Liver (tissue), 9 donors: ENCODE results near the gene TEDC2. TPM values are rescaled to one million over a fixed set of nuclear protein-coding genes. Genes with fewer than 3 reads are reported as not detected.

ENCODE experiments used
- DNase-seq: peaks from one replicate; pipeline ENCODE4 v3.0.0-alpha.2; 2017; ENCODE audit warnings: low spot score
- H3K27ac ChIP-seq, 2 donors: one replicate each; pipeline ENCODE4 v1.7.0; 2013; ENCODE audit warnings: inconsistent platforms in 2 of 2, low read length in 2 of 2, control low read depth in 1 of 2, low read depth in 1 of 2, mild to moderate bottlenecking in 1 of 2
- H3K27me3 ChIP-seq, 4 donors: one replicate each; pipeline versions ENCODE4 v1.6.1 to v1.7.0; 2013; ENCODE audit warnings: low read length in 3 of 4, inconsistent platforms in 1 of 4, mild to moderate bottlenecking in 1 of 4, moderate library complexity in 1 of 4; ENCODE audit not compliant: control insufficient read depth in 4 of 4, insufficient read depth in 4 of 4
- H3K36me3 ChIP-seq, 4 donors: one replicate each; pipeline versions ENCODE4 v1.6.1 to v1.7.0; 2013; ENCODE audit warnings: low read length in 3 of 4, mild to moderate bottlenecking in 3 of 4, low read depth in 1 of 4, moderate library complexity in 1 of 4; ENCODE audit not compliant: control insufficient read depth in 4 of 4, insufficient read depth in 3 of 4
- H3K4me1 ChIP-seq, 4 donors: one replicate each; pipeline versions ENCODE4 v1.6.1 to v1.7.0; 2013; ENCODE audit warnings: low read length in 3 of 4, mild to moderate bottlenecking in 3 of 4, moderate library complexity in 1 of 4; ENCODE audit not compliant: control insufficient read depth in 4 of 4, insufficient read depth in 4 of 4
- H3K4me3 ChIP-seq, 3 donors: one replicate each; pipeline versions ENCODE4 v1.6.1 to v1.7.0; 2013; ENCODE audit warnings: low read length in 3 of 3, control low read depth in 1 of 3, low read depth in 1 of 3, mild to moderate bottlenecking in 1 of 3
- H3K9ac ChIP-seq, 2 donors: one replicate each; pipeline ENCODE4 v1.7.0; 2013; ENCODE audit warnings: low read length in 2 of 2, mild to moderate bottlenecking in 2 of 2, moderate library complexity in 2 of 2, control low read depth in 1 of 2, low read depth in 1 of 2
- H3K9me3 ChIP-seq, 4 donors: one replicate each; pipeline versions ENCODE4 v1.6.1 to v1.7.0; 2013; ENCODE audit warnings: low read length in 3 of 4; ENCODE audit not compliant: control insufficient read depth in 4 of 4
- EGR1 ChIP-seq, 2 donors: IDR thresholded peaks; 2 replicates each; pipeline ENCODE4 v1.6.1; 2016 to 2018; ENCODE audit warnings: antibody characterized with exemption in 2 of 2, low read depth in 2 of 2
- FOXA1 ChIP-seq: IDR thresholded peaks from 2 replicates; pipeline ENCODE4 v1.6.1; 2016; ENCODE audit warnings: antibody characterized with exemption
- GABPA ChIP-seq, 2 donors: IDR thresholded peaks in 1 of 2; conservative IDR thresholded peaks in 1 of 2; 2 replicates each; pipeline ENCODE4 v1.6.1; 2016; ENCODE audit warnings: antibody characterized with exemption in 2 of 2, mild to moderate bottlenecking in 1 of 2, moderate library complexity in 1 of 2
- HNF4A ChIP-seq, 2 donors: conservative IDR thresholded peaks; 2 replicates each; pipeline ENCODE4 v1.6.1; 2016; ENCODE audit warnings: antibody characterized with exemption in 2 of 2, mild to moderate bottlenecking in 2 of 2
- HNF4G ChIP-seq: IDR thresholded peaks from 2 replicates; pipeline ENCODE4 v1.6.1; 2016; ENCODE audit warnings: antibody characterized with exemption
- JUND ChIP-seq, 2 donors: IDR thresholded peaks; 2 replicates each; pipeline ENCODE4 v1.6.1; 2016; ENCODE audit warnings: antibody characterized with exemption in 2 of 2
- NR2F2 ChIP-seq: IDR thresholded peaks from 2 replicates; pipeline ENCODE4 v1.6.1; 2016; ENCODE audit warnings: antibody characterized with exemption
- RAD21 ChIP-seq, 2 donors: IDR thresholded peaks; 2 replicates each; pipeline ENCODE4 v1.6.1; 2016; ENCODE audit warnings: antibody characterized with exemption in 2 of 2, mild to moderate bottlenecking in 2 of 2
- TAF1 ChIP-seq: conservative IDR thresholded peaks from 2 replicates; pipeline ENCODE4 v1.6.1; 2016; ENCODE audit warnings: antibody characterized with exemption, mild to moderate bottlenecking
- WGBS: extraction: QIAGEN DNeasy Blood & Tissue Kit; methylation state at CpG from one replicate; pipeline ENCODE4 v1.1.7; 2013; 5-methylcytosine and 5-hydroxymethylcytosine counted together
- polyA plus RNA-seq, 2 donors: library from polyadenylated mRNA; stranded (reverse) in 1 of 2; unstranded in 1 of 2; fragments of 200-250 nt in 1 of 2; fragments of >200 nt in 1 of 2; fragmentation: Nextera tagmentation in 1 of 2; extraction: Ambion mirVana in 1 of 2; gene quantifications; one replicate each; pipeline versions ENCODE4 v1.2.1 to v1.2.3, GENCODE V29; 2013 to 2015
- total RNA-seq, 2 donors: library from RNA; depleted of rRNA; stranded (reverse); fragments of >200 nt; gene quantifications; one replicate each; pipeline ENCODE4 v1.2.3, GENCODE V29; 2014
- TF ChIP-seq, protein P1 (sequence below): IDR thresholded peaks from 2 replicates; pipeline ENCODE4 v1.6.1; 2016; ENCODE audit warnings: antibody characterized with exemption
- TF ChIP-seq, protein P2 (sequence below): IDR thresholded peaks from 2 replicates; pipeline ENCODE4 v1.6.1; 2016; ENCODE audit warnings: antibody characterized with exemption, mild to moderate bottlenecking
- TF ChIP-seq, protein P3 (sequence below): IDR thresholded peaks from 2 replicates; pipeline ENCODE4 v1.6.1; 2016; ENCODE audit warnings: antibody characterized with exemption
- TF ChIP-seq, protein P4 (sequence below): fragments of 150-350 bp; IDR thresholded peaks from 2 replicates; pipeline ENCODE4 v1.5.1; 2017; ENCODE audit warnings: improper control_type of control experiment, low read depth, low read length; ENCODE audit not compliant: missing input control
- TF ChIP-seq, protein P5 (sequence below): IDR thresholded peaks from 2 replicates; pipeline ENCODE4 v1.6.1; 2016; ENCODE audit warnings: antibody characterized with exemption
- donor health status: healthy.
- donor health status: healthy.
- donor health status: healthy.
- donor health status: healthy.
- donor health status: healthy.

The TEDC2 gene
- total and polyA plus RNA-seq, 4 donors: 0.71 to 6.7 (median 1.1) TPM

DNA sequence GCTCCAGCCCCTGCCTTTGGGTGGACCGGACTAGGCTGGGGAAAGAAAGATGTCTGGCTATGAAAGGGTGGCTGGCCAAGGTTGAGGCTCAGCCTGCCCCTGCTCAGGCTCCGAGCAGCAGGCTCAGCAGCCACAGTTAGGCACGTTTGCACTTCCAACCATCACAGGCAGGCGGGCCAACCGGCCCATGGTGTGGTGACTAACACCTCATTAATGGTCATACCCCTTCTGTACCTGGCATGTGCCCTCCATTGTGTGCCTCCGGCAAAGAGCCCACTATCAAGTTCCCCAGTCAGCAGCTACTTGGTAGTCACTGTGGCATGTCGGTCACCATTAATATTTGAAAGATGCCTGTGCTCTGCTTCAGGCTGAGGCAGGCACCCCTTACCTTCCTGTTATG is 21.8 kb downstream of the TEDC2 start:
- TF ChIP-seq, protein P1, sequence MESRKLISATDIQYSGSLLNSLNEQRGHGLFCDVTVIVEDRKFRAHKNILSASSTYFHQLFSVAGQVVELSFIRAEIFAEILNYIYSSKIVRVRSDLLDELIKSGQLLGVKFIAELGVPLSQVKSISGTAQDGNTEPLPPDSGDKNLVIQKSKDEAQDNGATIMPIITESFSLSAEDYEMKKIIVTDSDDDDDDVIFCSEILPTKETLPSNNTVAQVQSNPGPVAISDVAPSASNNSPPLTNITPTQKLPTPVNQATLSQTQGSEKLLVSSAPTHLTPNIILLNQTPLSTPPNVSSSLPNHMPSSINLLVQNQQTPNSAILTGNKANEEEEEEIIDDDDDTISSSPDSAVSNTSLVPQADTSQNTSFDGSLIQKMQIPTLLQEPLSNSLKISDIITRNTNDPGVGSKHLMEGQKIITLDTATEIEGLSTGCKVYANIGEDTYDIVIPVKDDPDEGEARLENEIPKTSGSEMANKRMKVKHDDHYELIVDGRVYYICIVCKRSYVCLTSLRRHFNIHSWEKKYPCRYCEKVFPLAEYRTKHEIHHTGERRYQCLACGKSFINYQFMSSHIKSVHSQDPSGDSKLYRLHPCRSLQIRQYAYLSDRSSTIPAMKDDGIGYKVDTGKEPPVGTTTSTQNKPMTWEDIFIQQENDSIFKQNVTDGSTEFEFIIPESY: no peak
- TF ChIP-seq GABPA (IDR thresholded peaks at IDR 0.05 in 1 of 2, conservative IDR thresholded peaks at IDR 0.05 in 1 of 2) (no peak), FOXA1 (no peak), EGR1 (IDR thresholded peaks at IDR 0.05; ENCODE audit: low read depth in 2 of 2) (no peak), HNF4G (no peak), HNF4A (conservative IDR thresholded peaks at IDR 0.05) (no peak), NR2F2 (no peak), RAD21 (IDR thresholded peaks at IDR 0.05) (no peak), JUND (IDR thresholded peaks at IDR 0.05) (no peak)
- TF ChIP-seq, protein P2, sequence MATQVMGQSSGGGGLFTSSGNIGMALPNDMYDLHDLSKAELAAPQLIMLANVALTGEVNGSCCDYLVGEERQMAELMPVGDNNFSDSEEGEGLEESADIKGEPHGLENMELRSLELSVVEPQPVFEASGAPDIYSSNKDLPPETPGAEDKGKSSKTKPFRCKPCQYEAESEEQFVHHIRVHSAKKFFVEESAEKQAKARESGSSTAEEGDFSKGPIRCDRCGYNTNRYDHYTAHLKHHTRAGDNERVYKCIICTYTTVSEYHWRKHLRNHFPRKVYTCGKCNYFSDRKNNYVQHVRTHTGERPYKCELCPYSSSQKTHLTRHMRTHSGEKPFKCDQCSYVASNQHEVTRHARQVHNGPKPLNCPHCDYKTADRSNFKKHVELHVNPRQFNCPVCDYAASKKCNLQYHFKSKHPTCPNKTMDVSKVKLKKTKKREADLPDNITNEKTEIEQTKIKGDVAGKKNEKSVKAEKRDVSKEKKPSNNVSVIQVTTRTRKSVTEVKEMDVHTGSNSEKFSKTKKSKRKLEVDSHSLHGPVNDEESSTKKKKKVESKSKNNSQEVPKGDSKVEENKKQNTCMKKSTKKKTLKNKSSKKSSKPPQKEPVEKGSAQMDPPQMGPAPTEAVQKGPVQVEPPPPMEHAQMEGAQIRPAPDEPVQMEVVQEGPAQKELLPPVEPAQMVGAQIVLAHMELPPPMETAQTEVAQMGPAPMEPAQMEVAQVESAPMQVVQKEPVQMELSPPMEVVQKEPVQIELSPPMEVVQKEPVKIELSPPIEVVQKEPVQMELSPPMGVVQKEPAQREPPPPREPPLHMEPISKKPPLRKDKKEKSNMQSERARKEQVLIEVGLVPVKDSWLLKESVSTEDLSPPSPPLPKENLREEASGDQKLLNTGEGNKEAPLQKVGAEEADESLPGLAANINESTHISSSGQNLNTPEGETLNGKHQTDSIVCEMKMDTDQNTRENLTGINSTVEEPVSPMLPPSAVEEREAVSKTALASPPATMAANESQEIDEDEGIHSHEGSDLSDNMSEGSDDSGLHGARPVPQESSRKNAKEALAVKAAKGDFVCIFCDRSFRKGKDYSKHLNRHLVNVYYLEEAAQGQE: no peak
- TF ChIP-seq, protein P3, sequence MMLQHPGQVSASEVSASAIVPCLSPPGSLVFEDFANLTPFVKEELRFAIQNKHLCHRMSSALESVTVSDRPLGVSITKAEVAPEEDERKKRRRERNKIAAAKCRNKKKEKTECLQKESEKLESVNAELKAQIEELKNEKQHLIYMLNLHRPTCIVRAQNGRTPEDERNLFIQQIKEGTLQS: no peak
- TF ChIP-seq, protein P4, sequence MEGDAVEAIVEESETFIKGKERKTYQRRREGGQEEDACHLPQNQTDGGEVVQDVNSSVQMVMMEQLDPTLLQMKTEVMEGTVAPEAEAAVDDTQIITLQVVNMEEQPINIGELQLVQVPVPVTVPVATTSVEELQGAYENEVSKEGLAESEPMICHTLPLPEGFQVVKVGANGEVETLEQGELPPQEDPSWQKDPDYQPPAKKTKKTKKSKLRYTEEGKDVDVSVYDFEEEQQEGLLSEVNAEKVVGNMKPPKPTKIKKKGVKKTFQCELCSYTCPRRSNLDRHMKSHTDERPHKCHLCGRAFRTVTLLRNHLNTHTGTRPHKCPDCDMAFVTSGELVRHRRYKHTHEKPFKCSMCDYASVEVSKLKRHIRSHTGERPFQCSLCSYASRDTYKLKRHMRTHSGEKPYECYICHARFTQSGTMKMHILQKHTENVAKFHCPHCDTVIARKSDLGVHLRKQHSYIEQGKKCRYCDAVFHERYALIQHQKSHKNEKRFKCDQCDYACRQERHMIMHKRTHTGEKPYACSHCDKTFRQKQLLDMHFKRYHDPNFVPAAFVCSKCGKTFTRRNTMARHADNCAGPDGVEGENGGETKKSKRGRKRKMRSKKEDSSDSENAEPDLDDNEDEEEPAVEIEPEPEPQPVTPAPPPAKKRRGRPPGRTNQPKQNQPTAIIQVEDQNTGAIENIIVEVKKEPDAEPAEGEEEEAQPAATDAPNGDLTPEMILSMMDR: no peak
- TF ChIP-seq, protein P5, sequence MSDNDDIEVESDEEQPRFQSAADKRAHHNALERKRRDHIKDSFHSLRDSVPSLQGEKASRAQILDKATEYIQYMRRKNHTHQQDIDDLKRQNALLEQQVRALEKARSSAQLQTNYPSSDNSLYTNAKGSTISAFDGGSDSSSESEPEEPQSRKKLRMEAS: no peak
- H3K9ac ChIP-seq: no peak overlapping the region
- no peak for DNase-seq
- H3K9me3 ChIP-seq: no peaks in the 10 kb centered on the region
- H3K27me3 ChIP-seq: no peaks in the 10 kb centered on the region
- WGBS: 88% methylated on average over 7 of the region's 7 CpGs
- H3K27ac ChIP-seq: no peak overlapping the region
- H3K4me1 ChIP-seq: peaks cover 20 to 57% (median 40%) of the 10 kb centered on the region in 4 donors
- H3K36me3 ChIP-seq: no peaks in the 10 kb centered on the region
- no peak overlapping the region for H3K4me3 ChIP-seq

DNA sequence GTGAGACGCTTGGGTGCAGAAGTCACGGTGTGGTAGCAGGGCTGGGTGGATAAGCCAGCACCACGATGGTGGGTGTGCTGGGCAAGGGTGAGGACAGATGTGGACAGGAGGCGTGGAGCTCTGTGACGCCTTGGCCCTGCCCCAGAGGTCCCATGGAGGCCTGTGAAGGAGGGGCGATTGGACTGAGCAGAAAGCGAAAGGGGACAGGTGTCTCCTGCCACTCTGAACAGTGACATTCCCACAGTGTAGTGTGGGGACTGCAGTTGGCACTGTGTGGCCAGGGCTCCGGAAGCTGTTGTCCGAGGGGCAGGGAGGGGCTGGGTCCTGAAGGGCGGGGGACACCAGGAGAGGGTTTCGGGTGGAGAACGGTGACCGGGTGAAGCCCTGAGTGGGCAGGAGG is 22.3 kb downstream of the TEDC2 start:
- 90% methylated on average over 13 of the region's 13 CpGs for WGBS
- no peak overlapping the region for H3K27ac ChIP-seq
- H3K4me1 ChIP-seq: peaks cover 20 to 58% (median 34%) of the 10 kb centered on the region in 4 donors
- H3K9ac ChIP-seq: no peak overlapping the region
- no peak overlapping the region for H3K4me3 ChIP-seq
- TF ChIP-seq FOXA1: no peak
- TF ChIP-seq, protein P5: no peak
- TF ChIP-seq TAF1: no peak
- TF ChIP-seq, protein P4: no peak
- no peaks in the 10 kb centered on the region for H3K27me3 ChIP-seq
- no peaks in the 10 kb centered on the region for H3K9me3 ChIP-seq
- no peaks in the 10 kb centered on the region for H3K36me3 ChIP-seq
- DNase-seq: no peak
